K562 (cell line): ENCODE data around the gene MARK2. TPM values are rescaled to one million over a fixed set of nuclear protein-coding genes. Genes with fewer than 3 reads are reported as not detected.
A peak's percentile ranks its signal among the peaks of the same experiment; 100 is the strongest.

ENCODE experiments used
- BHLHE40 ChIP-seq: IDR thresholded peaks from 2 replicates; pipeline ENCODE4 v1.6.1; 2011; ENCODE audit warnings: low read length, improper control_type of control experiment
- CBX1 ChIP-seq: sonication (generic); IDR thresholded peaks from 2 replicates; pipeline ENCODE4 v1.6.1; 2016; ENCODE audit warnings: antibody characterized with exemption, low read depth, mild to moderate bottlenecking
- DMBX1 ChIP-seq: fragments of 250-450 bp; sonication (Bioruptor Pico); IDR thresholded peaks from 2 replicates; pipeline ENCODE4 v1.8.0; 2022; ENCODE audit warnings: inconsistent platforms, mild to moderate bottlenecking, moderate library complexity, borderline replicate concordance
- ELF4 ChIP-seq: fragments of 450-650 bp; formaldehyde crosslinking; IDR thresholded peaks from 2 replicates; pipeline ENCODE4 v1.4.0; 2022; ENCODE audit warnings: missing genetic modification characterization
- ELK3 ChIP-seq: fragments of 450-650 bp; formaldehyde crosslinking; IDR thresholded peaks from 2 replicates; pipeline ENCODE4 v1.4.0; 2020; ENCODE audit warnings: mild to moderate bottlenecking
- GATAD2A ChIP-seq: fragments of 450-650 bp; IDR thresholded peaks from 2 replicates; pipeline ENCODE4 v1.6.1; 2017
- HMG20B ChIP-seq: fragments of 250-450 bp; sonication (Bioruptor Pico); IDR thresholded peaks from 2 replicates; pipeline ENCODE4 v1.5.0; 2021; ENCODE audit warnings: mild to moderate bottlenecking
- MGA ChIP-seq: fragments of 450-650 bp; IDR thresholded peaks from 2 replicates; pipeline ENCODE4 v1.6.1; 2016; ENCODE audit warnings: mild to moderate bottlenecking, moderate library complexity
- SP2 ChIP-seq: IDR thresholded peaks from 2 replicates; pipeline ENCODE4 v1.6.1; 2011; ENCODE audit warnings: mild to moderate bottlenecking, low read depth, low read length, moderate library complexity; ENCODE audit not compliant: poor library complexity, severe bottlenecking; ENCODE audit errors: extremely low read depth
- TBP ChIP-seq: optimal IDR thresholded peaks from 2 replicates; pipeline ENCODE3; 2011; ENCODE audit warnings: low read depth, low read length, improper control_type of control experiment
- ZBTB12 ChIP-seq: fragments of 250-450 bp; sonication (Bioruptor Pico); IDR thresholded peaks from 2 replicates; pipeline ENCODE4 v1.4.0; 2020
- ZFX ChIP-seq: sonication (generic); formaldehyde crosslinking; IDR thresholded peaks from 2 replicates; pipeline ENCODE4 v1.8.0; 2022; ENCODE audit warnings: mild to moderate bottlenecking, missing genetic modification reagents, moderate library complexity
- ZNF140 ChIP-seq: fragments of 250-450 bp; sonication (Bioruptor Pico); IDR thresholded peaks from 2 replicates; pipeline ENCODE4 v1.8.0; 2021; ENCODE audit warnings: moderate library complexity, mild to moderate bottlenecking, inconsistent platforms
- ZNF165 ChIP-seq: fragments of 250-450 bp; sonication (Bioruptor Pico); IDR thresholded peaks from 2 replicates; pipeline ENCODE4 v1.4.0; 2020; ENCODE audit warnings: borderline replicate concordance
- ZNF75A ChIP-seq: fragments of 450-650 bp; formaldehyde crosslinking; IDR thresholded peaks from 2 replicates; pipeline ENCODE4 v1.4.0; 2020; ENCODE audit warnings: mild to moderate bottlenecking
- polyA plus RNA-seq, 8 experiments: library from polyadenylated mRNA; depleted of rRNA in 4 of 8; stranded (reverse) in 5 of 8; unstranded in 3 of 8; fragments of >200 nt; fragmentation: Nextera tagmentation in 2 of 8; fragmentation: Illumina TruSeq in 1 of 8; extraction: Ambion mirVana in 2 of 8; extraction: Trizol in 1 of 8; gene quantifications; 2 replicates each; pipeline versions ENCODE4 v1.2.1 to v1.2.3, GENCODE V29; 2011 to 2014; ENCODE audit warnings: inconsistent platforms in 1 of 8, missing spikeins in 1 of 8
- total RNA-seq, 7 experiments: library from RNA; depleted of rRNA in 6 of 7; stranded (reverse); fragments of >200 nt in 6 of 7; fragmentation: Illumina TruSeq in 2 of 7; extraction: Trizol in 2 of 7; gene quantifications; 2 replicates each; pipeline versions ENCODE4 v1.2.1 to v1.2.3, GENCODE V29; 2011 to 2021; ENCODE audit warnings: low replicate concordance in 1 of 7

MARK2 gene
- total and polyA plus RNA-seq, 9 of the 15 experiments (the other 6 are each of a cell fraction or from before 2014, with no cell fraction given), result 0.32 to 43.5 (median 15.1) TPM

- no peak for TF ChIP-seq MGA
- TF ChIP-seq HMG20B, result no peak
- no peak for TF ChIP-seq DMBX1 (CRISPR knock-in tag)
- TF ChIP-seq TBP, result no peak
- no peak for TF ChIP-seq BHLHE40
- no peak for TF ChIP-seq ZNF140 (CRISPR knock-in tag)
- TF ChIP-seq ZFX (CRISPR knock-in tag), result no peak
- no peak for TF ChIP-seq CBX1
- TF ChIP-seq ZBTB12 (CRISPR knock-in tag), result peak; percentile 68
- no peak for TF ChIP-seq ZNF75A (CRISPR knock-in tag)
- no peak for TF ChIP-seq GATAD2A
- no peak for TF ChIP-seq ELF4 (CRISPR knock-in tag)
- no peak for TF ChIP-seq SP2
- no peak for TF ChIP-seq ELK3 (CRISPR knock-in tag)
- TF ChIP-seq ZNF165 (CRISPR knock-in tag), result no peak
These were observed 20.0 kb downstream of the MARK2 start (continued) for GRCh38 chr11:63858628-63859550.
